Parathyroid adenoma (tissue), 2 donors: ENCODE data around the gene LRRC52.

Experiments
- H2AFZ ChIP-seq: fragments of 300-600 bp; sonication (generic); one replicate; pipeline ENCODE4 v1.7.0; 2017; ENCODE audit warnings: antibody characterized with exemption, mild to moderate bottlenecking
- H3K27ac ChIP-seq: fragments of 300-600 bp; sonication (generic); one replicate; pipeline ENCODE4 v1.7.0; 2017
- H3K27me3 ChIP-seq: fragments of 300-600 bp; sonication (generic); one replicate; pipeline ENCODE4 v1.7.0; 2017; ENCODE audit warnings: low read length; ENCODE audit not compliant: control insufficient read depth, insufficient read depth
- H3K36me3 ChIP-seq: fragments of 300-600 bp; sonication (generic); one replicate; pipeline ENCODE4 v1.7.0; 2017; ENCODE audit warnings: low read length; ENCODE audit not compliant: control insufficient read depth, insufficient read depth
- H3K4me1 ChIP-seq: fragments of 300-600 bp; sonication (generic); one replicate; pipeline ENCODE4 v1.7.0; 2017; ENCODE audit warnings: control low read depth
- H3K4me2 ChIP-seq: fragments of 300-600 bp; sonication (generic); one replicate; pipeline ENCODE4 v1.7.0; 2017; ENCODE audit warnings: low read length
- H3K4me3 ChIP-seq: fragments of 300-600 bp; sonication (generic); one replicate; pipeline ENCODE4 v1.7.0; 2017; ENCODE audit warnings: low read depth, low read length
- H3K79me2 ChIP-seq: fragments of 300-600 bp; sonication (generic); one replicate; pipeline ENCODE4 v1.7.0; 2017; ENCODE audit warnings: control low read depth
- H3K9ac ChIP-seq: fragments of 300-600 bp; sonication (generic); one replicate; pipeline ENCODE4 v1.7.0; 2017; ENCODE audit warnings: mild to moderate bottlenecking
- H3K9me3 ChIP-seq: fragments of 300-600 bp; sonication (generic); one replicate; pipeline ENCODE4 v1.7.0; 2017; ENCODE audit warnings: low read length; ENCODE audit not compliant: control insufficient read depth
- TF ChIP-seq, protein P1 (sequence below): fragments of 300-600 bp; sonication (generic); IDR thresholded peaks from one replicate; pipeline ENCODE4 v1.7.0; 2017; ENCODE audit warnings: antibody characterized with exemption, mild to moderate bottlenecking
- donor health status: primary hyperparathyroidism.

The LRRC52 gene

DNA sequence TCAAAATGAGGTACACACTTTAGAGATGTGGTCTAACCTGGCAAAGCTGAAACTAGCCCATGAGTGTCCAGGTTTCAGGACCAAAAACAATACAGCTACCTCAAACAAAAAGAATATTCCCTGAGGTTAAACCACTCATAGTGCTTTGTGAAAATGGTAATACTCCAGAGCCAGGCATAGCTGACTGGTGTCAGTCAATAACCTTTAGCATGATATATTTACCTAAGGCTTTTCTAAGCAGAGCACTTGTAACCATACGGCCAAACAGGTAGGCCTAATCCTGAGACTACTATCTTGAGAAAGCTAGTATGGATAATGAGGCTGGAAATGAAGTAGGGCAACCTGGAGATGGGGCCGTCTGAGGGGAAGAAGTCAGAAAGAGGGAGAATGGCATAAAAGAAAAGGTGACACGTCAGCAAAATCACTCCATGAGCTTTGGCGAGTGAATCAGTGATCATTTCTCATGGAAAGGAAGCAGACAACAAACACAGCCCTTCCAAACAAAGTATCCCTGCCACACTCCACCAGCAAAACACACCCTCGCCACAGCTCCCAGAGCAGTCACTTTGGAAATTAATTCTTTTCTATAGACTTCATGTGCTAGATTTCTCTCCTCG is 1.7 kb upstream of the LRRC52 start:
- TF ChIP-seq, protein P1, sequence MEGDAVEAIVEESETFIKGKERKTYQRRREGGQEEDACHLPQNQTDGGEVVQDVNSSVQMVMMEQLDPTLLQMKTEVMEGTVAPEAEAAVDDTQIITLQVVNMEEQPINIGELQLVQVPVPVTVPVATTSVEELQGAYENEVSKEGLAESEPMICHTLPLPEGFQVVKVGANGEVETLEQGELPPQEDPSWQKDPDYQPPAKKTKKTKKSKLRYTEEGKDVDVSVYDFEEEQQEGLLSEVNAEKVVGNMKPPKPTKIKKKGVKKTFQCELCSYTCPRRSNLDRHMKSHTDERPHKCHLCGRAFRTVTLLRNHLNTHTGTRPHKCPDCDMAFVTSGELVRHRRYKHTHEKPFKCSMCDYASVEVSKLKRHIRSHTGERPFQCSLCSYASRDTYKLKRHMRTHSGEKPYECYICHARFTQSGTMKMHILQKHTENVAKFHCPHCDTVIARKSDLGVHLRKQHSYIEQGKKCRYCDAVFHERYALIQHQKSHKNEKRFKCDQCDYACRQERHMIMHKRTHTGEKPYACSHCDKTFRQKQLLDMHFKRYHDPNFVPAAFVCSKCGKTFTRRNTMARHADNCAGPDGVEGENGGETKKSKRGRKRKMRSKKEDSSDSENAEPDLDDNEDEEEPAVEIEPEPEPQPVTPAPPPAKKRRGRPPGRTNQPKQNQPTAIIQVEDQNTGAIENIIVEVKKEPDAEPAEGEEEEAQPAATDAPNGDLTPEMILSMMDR: no peak
- H3K27ac ChIP-seq: no peak overlapping the region
- no peak overlapping the region for H3K9ac ChIP-seq

DNA sequence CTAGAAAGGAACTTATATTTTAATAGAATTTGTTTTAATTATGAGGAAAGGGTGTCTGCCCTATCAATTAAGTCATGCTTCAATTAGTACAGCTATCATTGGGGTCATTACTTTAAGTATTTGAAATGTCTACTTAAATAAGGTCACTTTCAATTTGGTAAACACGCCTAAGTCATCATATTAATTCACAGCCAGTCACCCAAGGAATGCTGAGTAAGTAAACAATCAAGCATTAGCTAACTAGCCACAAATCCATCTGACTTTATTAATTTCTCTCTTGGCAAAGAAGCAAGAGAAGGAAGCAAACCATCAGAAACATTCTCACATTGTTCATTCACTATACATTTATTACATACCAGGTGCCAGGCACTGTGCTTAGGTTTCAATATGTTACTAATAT is 1.2 kb upstream of the LRRC52 start:
- TF ChIP-seq, protein P1: no peak
- Histone ChIP-seq H3K4me3 (no peak overlapping the region), H3K36me3 (no peaks in the 10 kb centered on the region), H3K9me3 (no peaks in the 10 kb centered on the region), H3K4me2 (peak overlapping the region; percentile 57), H3K4me1 (peaks cover 3% of the 10 kb centered on the region), H3K79me2 (no peaks in the 10 kb centered on the region), H3K9ac (no peak overlapping the region), H3K27ac (no peak overlapping the region), H3K27me3 (no peaks in the 10 kb centered on the region), H2AFZ (peak overlapping the region; percentile 33)

More for the DNA sequence above, 1.7 kb upstream of the LRRC52 start:
- Histone ChIP-seq H2AFZ (peak overlapping the region; percentile 33), H3K27me3 (no peaks in the 10 kb centered on the region), H3K4me3 (no peak overlapping the region), H3K4me1 (peaks cover 3% of the 10 kb centered on the region), H3K9me3 (no peaks in the 10 kb centered on the region), H3K79me2 (no peaks in the 10 kb centered on the region), H3K4me2 (no peak overlapping the region), H3K36me3 (no peaks in the 10 kb centered on the region)

DNA sequence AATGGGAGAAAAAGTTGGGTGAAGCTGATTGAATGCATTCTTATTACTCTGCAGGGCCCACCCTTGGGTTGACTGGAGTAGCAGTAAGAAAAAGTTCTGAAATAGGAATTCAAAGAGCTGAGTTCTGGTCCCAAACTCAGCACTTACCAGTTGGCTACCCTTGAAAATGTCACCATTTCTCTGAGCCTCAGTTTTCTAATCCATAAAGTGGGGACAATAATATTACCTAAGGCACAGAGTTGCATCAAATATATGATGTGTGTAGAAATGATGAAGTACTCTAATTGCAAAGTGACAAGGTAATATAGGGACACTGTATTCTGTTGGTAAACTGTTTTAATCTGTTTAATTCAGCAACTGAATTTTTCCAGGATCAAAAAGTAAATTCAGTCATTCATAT is 1.2 kb downstream of the LRRC52 start:
- Histone ChIP-seq H3K4me3 (no peak overlapping the region), H3K4me2 (no peak overlapping the region), H3K27ac (no peak overlapping the region), H3K79me2 (no peaks in the 10 kb centered on the region), H3K9ac (no peak overlapping the region), H2AFZ (no peak overlapping the region), H3K27me3 (no peaks in the 10 kb centered on the region), H3K9me3 (no peaks in the 10 kb centered on the region), H3K36me3 (no peaks in the 10 kb centered on the region), H3K4me1 (peaks cover 3% of the 10 kb centered on the region)
- TF ChIP-seq, protein P1: no peak

DNA sequence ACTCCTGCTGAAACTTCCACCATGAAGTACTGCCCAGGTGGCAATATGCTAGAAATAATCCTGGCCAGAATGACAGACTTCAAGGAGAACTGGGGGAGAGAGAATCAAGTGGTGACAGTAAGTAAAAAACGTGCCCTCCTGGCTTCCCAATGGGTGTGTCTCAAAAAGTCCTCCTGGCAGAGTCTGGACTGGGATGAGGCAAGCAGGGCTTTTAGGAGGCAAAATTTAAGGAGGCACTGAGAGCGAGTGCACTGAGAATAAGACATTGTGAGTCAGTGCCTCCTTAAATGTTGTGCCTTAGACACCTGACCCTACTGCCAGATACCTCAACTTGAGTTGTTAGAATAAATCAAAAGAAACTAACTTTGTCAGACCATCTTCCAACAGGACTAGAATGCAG is 2.2 kb downstream of the LRRC52 start:
- Histone ChIP-seq H3K9me3 (no peaks in the 10 kb centered on the region), H3K4me2 (no peak overlapping the region), H3K27me3 (no peaks in the 10 kb centered on the region), H3K36me3 (no peaks in the 10 kb centered on the region), H3K79me2 (no peaks in the 10 kb centered on the region), H2AFZ (no peak overlapping the region), H3K4me3 (no peak overlapping the region), H3K4me1 (peaks cover 3% of the 10 kb centered on the region), H3K27ac (no peak overlapping the region), H3K9ac (no peak overlapping the region)
- TF ChIP-seq, protein P1: no peak

DNA sequence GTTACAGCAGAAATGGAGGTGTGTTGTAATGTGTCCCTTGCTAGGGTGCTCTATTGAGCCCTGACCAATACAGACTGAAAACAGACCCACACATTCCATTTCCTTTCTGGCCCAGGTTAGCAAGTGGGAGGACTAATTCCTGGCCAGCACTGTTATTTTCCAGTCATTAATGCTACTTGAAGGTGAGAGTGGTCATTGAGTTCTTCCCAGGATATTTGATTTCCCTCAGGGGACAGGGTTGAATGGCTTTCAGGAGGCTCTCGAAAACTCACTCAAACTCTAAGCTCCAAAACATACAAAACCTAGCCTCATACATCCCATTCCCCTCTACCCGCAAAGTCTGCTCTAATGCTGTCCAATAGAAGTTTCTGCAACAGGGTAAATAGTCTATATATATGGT is 6.2 kb downstream of the LRRC52 start:
- H3K9ac ChIP-seq: no peak overlapping the region
- H3K36me3 ChIP-seq: no peaks in the 10 kb centered on the region
- H3K79me2 ChIP-seq: no peaks in the 10 kb centered on the region
- H2AFZ ChIP-seq: no peak overlapping the region
- no peaks in the 10 kb centered on the region for H3K27me3 ChIP-seq
- TF ChIP-seq, protein P1: no peak
- H3K4me3 ChIP-seq: no peak overlapping the region
- H3K4me1 ChIP-seq: no peaks in the 10 kb centered on the region
- no peak overlapping the region for H3K4me2 ChIP-seq
- H3K27ac ChIP-seq: no peak overlapping the region
- H3K9me3 ChIP-seq: no peaks in the 10 kb centered on the region
